ENCODE data around the gene CCDC138. TPM values are rescaled to one million over a fixed set of nuclear protein-coding genes. Genes with fewer than 3 reads are reported as not detected.

Gene CCDC138
- total RNA-seq, 4 donors from 2014 or later, result 4.2 to 9.2 (median 6.5) TPM

GRCh38 chr2:108837198-108837597 is 50.6 kb downstream of the CCDC138 start:
- peaks cover 0 to 19% (median 0%) of the 10 kb centered on the region in 3 donors for H3K9me3 ChIP-seq
- H3K4me1 ChIP-seq, result no peaks in the 10 kb centered on the region
- DNase-seq, result no peak
- H3K27me3 ChIP-seq, result no peaks in the 10 kb centered on the region
- intact Hi-C loops (cut with DNase I), result no loop called here
- WGBS, 2 donors, result 95 to 99% methylated on average over 7 of the region's 7 CpGs
- H3K4me3 ChIP-seq, result no peak overlapping the region
- H3K36me3 ChIP-seq, result peaks cover 0 to 11% (median 0%) of the 10 kb centered on the region in 3 donors
- no peak for TF ChIP-seq CTCF (IDR thresholded peaks at IDR 0.05)
- no peak for TF ChIP-seq POLR2A (IDR thresholded peaks at IDR 0.05)
- no peak overlapping the region for H3K27ac ChIP-seq

- Histone ChIP-seq H3K4me1 (no peaks in the 10 kb centered on the region), H3K27ac (no peak overlapping the region), H3K4me3 (no peak overlapping the region), H3K27me3 (no peaks in the 10 kb centered on the region), H3K9me3 (peaks cover 0 to 19% (median 0%) of the 10 kb centered on the region in 3 donors), H3K36me3 (peaks cover 0 to 11% (median 0%) of the 10 kb centered on the region in 3 donors)
- DNase-seq, result no peak
- intact Hi-C loops (cut with DNase I), result no loop called here
- TF ChIP-seq CTCF (IDR thresholded peaks at IDR 0.05) (no peak), POLR2A (IDR thresholded peaks at IDR 0.05) (no peak)
Observed at GRCh38 chr2:108841506-108841905, 54.9 kb downstream of the CCDC138 start.

DNA sequence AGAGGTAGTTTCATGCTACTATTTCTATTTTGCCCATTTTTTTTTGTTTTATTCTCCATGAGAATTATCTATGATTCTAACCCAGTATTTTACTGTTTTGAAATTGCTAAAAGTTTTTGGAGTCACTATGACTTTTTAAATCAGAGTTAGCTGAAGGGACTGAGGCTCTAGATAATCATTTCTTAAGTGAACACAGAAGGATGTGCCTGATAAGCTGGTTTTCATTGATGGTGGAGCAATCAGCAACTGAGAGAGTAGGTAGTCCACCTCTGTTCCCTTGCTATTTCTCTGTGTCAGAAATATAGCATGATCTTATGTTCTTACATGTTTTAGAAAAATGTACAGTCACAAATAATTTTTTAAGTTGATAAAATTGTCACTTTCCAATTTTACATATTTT is 59.4 kb downstream of the CCDC138 start:
- intact Hi-C loops (cut with DNase I), result no loop called here
- no peak for TF ChIP-seq POLR2A (IDR thresholded peaks at IDR 0.05)
- TF ChIP-seq CTCF (IDR thresholded peaks at IDR 0.05), result no peak
- Histone ChIP-seq H3K9me3 (no peaks in the 10 kb centered on the region), H3K4me1 (no peaks in the 10 kb centered on the region), H3K4me3 (no peak overlapping the region), H3K27ac (no peak overlapping the region), H3K36me3 (peaks cover 0 to 13% (median 0%) of the 10 kb centered on the region in 3 donors), H3K27me3 (no peaks in the 10 kb centered on the region)
- DNase-seq, result no peak

DNA sequence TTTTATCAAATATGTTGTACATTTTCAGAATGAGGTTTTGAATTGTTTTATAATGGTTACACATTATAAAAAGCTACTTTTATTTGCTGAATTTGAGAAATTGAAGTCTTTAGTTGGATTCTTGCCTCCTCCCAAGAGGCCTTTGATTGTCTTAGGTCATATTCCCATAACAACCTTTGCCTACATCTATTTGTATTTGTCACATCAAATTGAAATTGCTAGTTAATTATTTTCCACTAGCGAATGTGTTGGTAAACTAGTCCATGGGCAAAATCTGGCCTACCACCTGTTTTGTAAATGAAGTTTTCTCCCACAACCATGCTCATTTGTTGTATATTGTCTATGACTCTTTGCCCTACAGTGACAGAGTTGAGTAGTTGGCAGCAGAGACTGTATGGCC is 60.4 kb downstream of the CCDC138 start:
- 83 to 100% methylated on average over 1 of the region's 1 CpG for WGBS, 2 donors
- no peaks in the 10 kb centered on the region for H3K9me3 ChIP-seq
- intact Hi-C loops (cut with DNase I), result no loop called here
- H3K4me1 ChIP-seq, result no peaks in the 10 kb centered on the region
- DNase-seq, result no peak
- no peak overlapping the region for H3K27ac ChIP-seq
- no peak overlapping the region for H3K4me3 ChIP-seq
- TF ChIP-seq POLR2A (IDR thresholded peaks at IDR 0.05) (no peak), CTCF (IDR thresholded peaks at IDR 0.05) (no peak)
- H3K36me3 ChIP-seq, result peaks cover 0 to 11% (median 0%) of the 10 kb centered on the region in 3 donors
- H3K27me3 ChIP-seq, result no peaks in the 10 kb centered on the region

- TF ChIP-seq CTCF (IDR thresholded peaks at IDR 0.05) (no peak), POLR2A (IDR thresholded peaks at IDR 0.05) (no peak)
- no peaks in the 10 kb centered on the region for H3K4me1 ChIP-seq
- peaks cover 0 to 15% (median 0%) of the 10 kb centered on the region in 3 donors for H3K36me3 ChIP-seq
- intact Hi-C loops (cut with DNase I), result loop anchor here (10.0 kb wide), 1 partner anchor 132 kb away; the partner anchor contains the start of gene EDAR
- H3K27ac ChIP-seq, result no peak overlapping the region
- no peaks in the 10 kb centered on the region for H3K9me3 ChIP-seq
- 94 to 99% methylated on average over 3 of the region's 3 CpGs for WGBS, 2 donors
- no peak overlapping the region for H3K4me3 ChIP-seq
- H3K27me3 ChIP-seq, result no peaks in the 10 kb centered on the region
- DNase-seq, result no peak
Observed at GRCh38 chr2:108852375-108852774, 65.8 kb downstream of the CCDC138 start.
